Fibroblast of mammary gland (primary cell): ENCODE data around the gene KIF12.
A peak's percentile ranks its signal among the peaks of the same experiment; 100 is the strongest.

ENCODE experiments used
- DNase-seq: peaks from one replicate; pipeline ENCODE4 v3.0.0-alpha.2; 2010; ENCODE audit warnings: low read depth
- H3K4me3 ChIP-seq: 2 replicates; pipeline ENCODE4 v1.5.1; 2011; ENCODE audit warnings: low read depth, mild to moderate bottlenecking, low read length, moderate library complexity; ENCODE audit not compliant: control insufficient read depth
- TF ChIP-seq, protein P1 (sequence below): conservative IDR thresholded peaks from 2 replicates; pipeline ENCODE4 v1.5.1; 2011; ENCODE audit warnings: low read depth, low read length, inconsistent platforms; ENCODE audit not compliant: control insufficient read depth, insufficient read depth

The KIF12 gene

DNA sequence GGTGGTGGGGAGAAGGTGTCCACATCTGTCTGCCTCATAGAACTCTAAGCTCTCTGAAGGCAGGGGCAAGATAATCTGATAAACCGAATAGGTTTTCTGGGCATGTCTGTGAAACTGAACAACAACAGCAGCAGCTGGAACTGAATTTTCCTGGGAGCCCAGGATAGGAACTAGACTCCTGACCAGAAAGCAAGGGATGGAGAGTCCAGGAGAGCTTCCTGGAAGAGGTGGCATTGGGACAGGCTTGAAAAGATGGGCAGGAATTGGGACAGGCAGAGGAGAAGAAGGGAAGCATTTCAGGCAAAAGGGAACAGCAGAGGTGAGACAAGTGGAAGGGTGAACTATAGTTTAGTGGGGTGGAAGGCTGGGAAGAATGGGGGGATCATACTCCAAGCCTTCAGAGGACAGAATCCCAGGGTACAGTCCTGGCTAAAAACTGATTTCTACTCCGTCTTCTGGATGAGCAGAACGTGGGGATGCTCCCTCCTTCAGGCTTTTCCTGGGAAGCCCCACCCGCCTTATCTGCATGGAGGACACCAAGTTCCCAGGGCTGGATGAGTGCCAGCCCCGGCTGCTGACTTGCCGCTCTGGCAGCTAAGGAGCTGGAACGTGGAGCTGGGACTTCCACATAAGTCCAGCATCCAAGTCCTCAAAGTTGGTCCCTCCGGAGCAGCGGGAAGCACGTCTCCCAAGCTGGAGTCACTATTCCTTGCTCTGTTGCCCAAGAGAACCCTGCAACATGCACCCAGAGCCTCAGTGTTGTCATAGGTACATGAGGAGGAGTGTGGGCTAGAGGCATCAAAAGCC, 13.9 kb upstream of the KIF12 start:
- TF ChIP-seq, protein P1, sequence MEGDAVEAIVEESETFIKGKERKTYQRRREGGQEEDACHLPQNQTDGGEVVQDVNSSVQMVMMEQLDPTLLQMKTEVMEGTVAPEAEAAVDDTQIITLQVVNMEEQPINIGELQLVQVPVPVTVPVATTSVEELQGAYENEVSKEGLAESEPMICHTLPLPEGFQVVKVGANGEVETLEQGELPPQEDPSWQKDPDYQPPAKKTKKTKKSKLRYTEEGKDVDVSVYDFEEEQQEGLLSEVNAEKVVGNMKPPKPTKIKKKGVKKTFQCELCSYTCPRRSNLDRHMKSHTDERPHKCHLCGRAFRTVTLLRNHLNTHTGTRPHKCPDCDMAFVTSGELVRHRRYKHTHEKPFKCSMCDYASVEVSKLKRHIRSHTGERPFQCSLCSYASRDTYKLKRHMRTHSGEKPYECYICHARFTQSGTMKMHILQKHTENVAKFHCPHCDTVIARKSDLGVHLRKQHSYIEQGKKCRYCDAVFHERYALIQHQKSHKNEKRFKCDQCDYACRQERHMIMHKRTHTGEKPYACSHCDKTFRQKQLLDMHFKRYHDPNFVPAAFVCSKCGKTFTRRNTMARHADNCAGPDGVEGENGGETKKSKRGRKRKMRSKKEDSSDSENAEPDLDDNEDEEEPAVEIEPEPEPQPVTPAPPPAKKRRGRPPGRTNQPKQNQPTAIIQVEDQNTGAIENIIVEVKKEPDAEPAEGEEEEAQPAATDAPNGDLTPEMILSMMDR, result no peak

DNA sequence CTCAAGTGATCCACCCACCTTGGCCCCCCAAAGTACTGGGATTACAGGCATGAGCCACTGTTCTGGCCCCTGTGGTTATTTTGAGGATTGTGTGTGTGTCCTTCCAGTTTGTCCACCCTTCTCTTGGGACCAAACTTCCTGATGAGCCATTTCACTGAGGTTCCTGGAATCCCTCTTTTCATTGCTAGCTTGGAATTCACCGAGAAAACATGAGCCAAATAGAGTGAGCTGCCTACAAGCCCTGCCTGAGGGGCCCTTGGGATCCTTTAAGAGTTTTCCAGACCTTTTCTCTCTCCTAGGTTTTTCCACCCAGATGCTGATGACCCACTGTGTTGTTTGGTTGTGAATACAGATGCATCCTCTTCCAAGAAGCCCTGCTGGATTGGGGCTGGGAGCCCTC, 13.2 kb upstream of the KIF12 start:
- no peak overlapping the region for H3K4me3 ChIP-seq
- peak; percentile 24 for DNase-seq
- TF ChIP-seq, protein P1, result no peak

More for the DNA sequence above, 13.9 kb upstream of the KIF12 start:
- peak; percentile 80 for DNase-seq
- no peak overlapping the region for H3K4me3 ChIP-seq

DNA sequence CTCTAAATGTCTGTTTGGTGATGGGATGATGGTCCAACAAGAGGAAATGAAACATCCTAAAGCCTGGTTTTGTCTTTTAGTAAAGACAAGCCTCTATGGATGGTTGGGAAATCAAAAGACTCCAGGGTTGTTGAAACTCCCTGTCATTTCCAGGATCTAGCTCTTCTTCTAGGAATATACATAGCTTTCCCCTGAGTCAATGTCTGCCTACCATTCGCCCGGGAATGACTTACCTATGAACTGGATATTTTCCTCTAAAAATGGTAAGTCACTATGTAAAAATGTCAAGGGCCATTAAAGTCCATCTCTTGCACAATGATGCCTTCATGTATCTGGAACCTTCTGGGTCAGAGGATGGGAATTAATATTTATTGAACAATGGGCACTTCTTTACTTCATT, 11.1 kb upstream of the KIF12 start:
- TF ChIP-seq, protein P1, result no peak
- DNase-seq, result peak; percentile 88
- H3K4me3 ChIP-seq, result no peak overlapping the region

DNA sequence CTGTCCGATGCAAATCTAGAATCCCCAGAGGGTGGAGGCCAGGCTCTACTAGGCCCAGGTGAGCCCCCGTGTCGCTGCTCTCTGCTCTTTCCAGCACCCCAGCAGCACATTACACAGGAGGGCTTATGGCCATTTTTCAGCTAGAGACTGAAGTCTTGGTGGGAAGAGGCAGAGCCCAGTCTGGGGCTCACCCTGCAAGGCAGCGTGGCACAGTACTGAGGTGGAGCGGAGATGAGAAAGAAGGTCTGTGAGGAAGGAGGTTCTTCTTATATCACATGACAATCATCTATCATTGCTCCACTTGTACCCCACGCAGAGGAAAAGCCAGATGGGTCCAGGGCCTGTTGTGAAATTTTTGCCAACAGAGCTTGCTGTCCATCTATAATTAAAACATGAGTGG, 10.0 kb upstream of the KIF12 start:
- H3K4me3 ChIP-seq, result no peak overlapping the region
- no peak for DNase-seq
- TF ChIP-seq, protein P1, result no peak

DNA sequence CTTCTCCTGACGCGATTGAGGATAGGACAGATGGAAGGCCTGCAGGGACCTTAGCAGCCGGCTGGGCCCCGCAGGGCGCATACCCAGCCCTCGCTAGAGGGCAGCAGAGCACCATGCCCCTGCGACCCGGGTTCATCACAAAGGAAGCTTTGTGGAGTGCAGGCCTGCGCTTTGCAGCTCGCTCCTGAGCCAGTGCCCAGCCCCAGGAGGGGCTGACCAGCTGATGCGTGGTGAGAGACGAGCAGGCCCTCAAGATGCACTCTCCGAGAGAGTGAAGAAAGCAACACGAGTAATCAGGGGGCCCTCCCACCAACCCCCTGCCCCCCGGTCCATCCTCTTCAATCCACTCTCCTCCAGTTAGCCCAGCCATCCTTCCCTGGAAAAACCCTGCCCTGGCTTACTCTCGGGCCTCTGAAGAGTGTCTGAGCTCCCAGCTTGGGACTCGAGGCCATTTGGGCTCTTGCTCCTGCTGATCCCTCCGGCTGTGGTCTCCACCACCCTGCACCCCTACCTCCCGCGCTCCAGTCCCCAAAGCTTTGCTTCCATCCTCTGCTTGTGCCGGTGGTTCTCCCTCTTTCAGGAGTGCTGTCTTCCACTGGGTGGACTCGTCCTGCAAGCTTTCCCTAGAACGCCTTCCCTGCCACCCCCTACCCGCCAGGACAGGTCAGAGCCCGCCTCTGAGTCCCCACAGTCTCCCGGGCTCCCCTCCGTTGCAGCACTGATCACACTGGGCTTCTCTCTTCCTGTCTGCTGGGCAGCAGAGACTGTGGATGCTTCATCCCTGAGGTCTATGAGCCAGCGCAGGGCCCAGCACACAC, 9.1 kb upstream of the KIF12 start:
- no peak overlapping the region for H3K4me3 ChIP-seq
- peak; percentile 69 for DNase-seq
- TF ChIP-seq, protein P1, result peak; percentile 97

DNA sequence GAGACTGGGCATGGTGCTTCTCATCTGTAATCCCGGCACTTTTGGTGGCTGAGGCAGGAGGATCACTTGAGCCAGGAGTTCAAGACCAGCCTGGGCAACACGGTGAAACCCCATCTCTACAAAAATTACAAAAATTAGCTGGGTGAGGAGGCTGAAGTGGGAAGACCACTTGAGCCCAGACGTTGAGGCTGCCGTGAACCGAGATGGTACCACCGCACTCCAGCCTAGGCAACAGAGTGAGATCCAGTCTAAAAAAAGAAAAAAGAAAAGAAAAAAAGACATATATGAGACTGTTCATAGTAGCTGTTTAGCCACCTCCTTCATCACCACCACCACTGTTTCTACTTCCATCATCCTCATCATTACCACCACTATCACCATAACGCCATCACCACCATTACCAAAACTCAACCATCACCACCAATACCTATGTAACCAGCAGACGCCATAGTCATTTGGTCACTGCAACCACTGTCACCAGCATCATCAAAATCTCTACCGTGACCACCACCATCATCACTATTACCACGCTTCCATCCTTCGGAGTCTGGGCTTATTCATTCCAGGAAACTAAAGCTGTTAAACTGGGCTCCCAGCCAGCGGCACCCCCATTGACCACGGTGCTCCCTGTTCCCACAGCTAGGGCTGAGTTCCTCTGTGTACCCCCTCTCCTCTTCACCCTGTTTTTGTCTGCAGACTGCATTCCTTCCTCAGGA, 8.4 kb upstream of the KIF12 start:
- DNase-seq, result no peak
- H3K4me3 ChIP-seq, result no peak overlapping the region
- TF ChIP-seq, protein P1, result no peak
